GM23338 (cell line): ENCODE results near the gene ARHGEF3. TPM values are rescaled to one million over a fixed set of nuclear protein-coding genes. Genes with fewer than 3 reads are reported as not detected.

ENCODE experiments used
- ATAC-seq: fragments of 200-7000 bp; cut with Tn5 transposase; 3 replicates; pipeline ENCODE4 v1.9.1; 2020
- DNase-seq: peaks from one replicate; pipeline ENCODE4 v3.0.0-alpha.2; 2015; ENCODE audit warnings: low spot score
- H2AFZ ChIP-seq: fragments of 200-600 bp; sonication (generic); 2 replicates; pipeline ENCODE4 v1.8.0; 2016; ENCODE audit warnings: antibody characterized with exemption, mild to moderate bottlenecking, moderate library complexity
- H3F3A ChIP-seq: fragments of 200-600 bp; sonication (generic); replicated peaks from 2 replicates; pipeline ENCODE4 v1.8.0; 2017; ENCODE audit warnings: antibody characterized with exemption, mixed run types, low read depth
- H3K27ac ChIP-seq: fragments of 200-600 bp; sonication (generic); 2 replicates; pipeline ENCODE4 v1.6.1; 2016; ENCODE audit warnings: low read depth
- H3K27me3 ChIP-seq: fragments of 200-600 bp; sonication (generic); 2 replicates; pipeline ENCODE4 v1.8.0; 2016; ENCODE audit warnings: mild to moderate bottlenecking, mixed run types, moderate library complexity; ENCODE audit not compliant: insufficient read depth
- H3K36me3 ChIP-seq: fragments of 200-600 bp; sonication (generic); 2 replicates; pipeline ENCODE4 v1.8.0; 2016; ENCODE audit warnings: mild to moderate bottlenecking; ENCODE audit not compliant: insufficient read depth
- H3K4me1 ChIP-seq: fragments of 200-600 bp; sonication (generic); 2 replicates; pipeline ENCODE4 v1.8.0; 2016; ENCODE audit warnings: mild to moderate bottlenecking, moderate library complexity; ENCODE audit not compliant: insufficient read depth
- H3K4me2 ChIP-seq: fragments of 200-600 bp; sonication (generic); 2 replicates; pipeline ENCODE4 v1.7.1; 2017; ENCODE audit warnings: mixed run types
- H3K4me3 ChIP-seq: fragments of 200-600 bp; sonication (generic); 2 replicates; pipeline ENCODE4 v1.6.1; 2016; ENCODE audit warnings: mixed run types
- H3K79me2 ChIP-seq: fragments of 200-600 bp; sonication (generic); replicated peaks from 2 replicates; pipeline ENCODE4 v1.8.0; 2017; ENCODE audit warnings: mild to moderate bottlenecking; ENCODE audit not compliant: insufficient read depth
- H3K9me2 ChIP-seq: fragments of 200-600 bp; sonication (generic); 2 replicates; pipeline ENCODE4 v1.8.0; 2017; ENCODE audit not compliant: insufficient read depth
- H4K20me1 ChIP-seq: fragments of 200-600 bp; sonication (generic); replicated peaks from 2 replicates; pipeline ENCODE4 v1.8.0; 2017; ENCODE audit warnings: mild to moderate bottlenecking; ENCODE audit not compliant: insufficient read depth
- H3K27ac Mint-ChIP-seq: 2 replicates; pipeline ENCODE4 v1.8.0; 2020; ENCODE audit warnings: inconsistent platforms, mild to moderate bottlenecking, moderate library complexity, mixed read lengths
- H3K27me3 Mint-ChIP-seq: 3 replicates; pipeline ENCODE4 v1.8.0; 2022; ENCODE audit warnings: low read depth, mild to moderate bottlenecking, moderate library complexity, mixed read lengths, inconsistent platforms; ENCODE audit not compliant: insufficient read depth, poor library complexity
- H3K36me3 Mint-ChIP-seq: 3 replicates; pipeline ENCODE4 v1.8.0; 2021; ENCODE audit warnings: low read depth, mild to moderate bottlenecking, inconsistent platforms, moderate library complexity, mixed read lengths
- H3K4me1 Mint-ChIP-seq: 3 replicates; pipeline ENCODE4 v1.8.0; 2020; ENCODE audit warnings: mild to moderate bottlenecking, inconsistent platforms, mixed read lengths
- H3K4me3 Mint-ChIP-seq: 3 replicates; pipeline ENCODE4 v1.8.0; 2021; ENCODE audit warnings: moderate library complexity, mild to moderate bottlenecking, inconsistent platforms, mixed read lengths
- H3K9me3 Mint-ChIP-seq: 3 replicates; pipeline ENCODE4 v1.8.0; 2020; ENCODE audit warnings: moderate library complexity, mild to moderate bottlenecking, inconsistent platforms, mixed read lengths
- CTCF ChIP-seq, 2 experiments: fragments of 200-600 bp in 1 of 2; sonication (generic) in 1 of 2; conservative IDR thresholded peaks; 2 replicates each; pipeline versions ENCODE4 v1.5.1 to v1.6.1; 2016 to 2017; ENCODE audit warnings: antibody characterized with exemption in 2 of 2, low read depth in 2 of 2, mild to moderate bottlenecking in 2 of 2, moderate library complexity in 1 of 2
- ETS1 ChIP-seq: IDR thresholded peaks from 2 replicates; pipeline ENCODE4 v1.6.1; 2016; ENCODE audit warnings: antibody characterized with exemption
- EZH2 ChIP-seq: fragments of 200-600 bp; sonication (generic); IDR thresholded peaks from one replicate; pipeline ENCODE4 v1.8.0; 2017; ENCODE audit warnings: antibody characterized with exemption, mild to moderate bottlenecking, low read depth; ENCODE audit not compliant: unreplicated experiment
- EZH2phosphoT487 ChIP-seq: fragments of 200-600 bp; sonication (generic); IDR thresholded peaks from one replicate; pipeline ENCODE4 v1.8.1; 2018; ENCODE audit warnings: antibody characterized with exemption; ENCODE audit not compliant: unreplicated experiment
- NANOG ChIP-seq: IDR thresholded peaks from 2 replicates; pipeline ENCODE4 v1.6.1; 2016; ENCODE audit warnings: antibody characterized with exemption, borderline replicate concordance
- POLR2AphosphoS5 ChIP-seq: IDR thresholded peaks from 2 replicates; pipeline ENCODE4 v1.6.1; 2016; ENCODE audit warnings: antibody characterized with exemption, low read depth
- ZNF114 ChIP-seq: fragments of 250-450 bp; sonication (Bioruptor Pico); IDR thresholded peaks from 2 replicates; pipeline ENCODE4 v1.5.0; 2020; ENCODE audit warnings: mild to moderate bottlenecking, moderate library complexity
- ZNF462 ChIP-seq: fragments of 250-450 bp; sonication (Bioruptor Pico); IDR thresholded peaks from 2 replicates; pipeline ENCODE4 v1.5.0; 2020; ENCODE audit warnings: mild to moderate bottlenecking, moderate library complexity
- polyA plus RNA-seq: library from polyadenylated mRNA; unstranded; fragments of >200 nt; fragmentation: Nextera tagmentation; extraction: Ambion mirVana; gene quantifications from 2 replicates; pipeline ENCODE4 v1.2.1, GENCODE V29; 2016
- total RNA-seq: library from RNA; depleted of rRNA; stranded (reverse); fragments of >200 nt; shearing (Covaris generic); gene quantifications from 2 replicates; pipeline ENCODE4 v1.2.3, GENCODE V29; 2014

Gene ARHGEF3
- total and polyA plus RNA-seq, 2 experiments from 2014 or later: 5.0 to 5.1 TPM

GRCh38 chr3:56787258-56787775 is 14.4 kb downstream of the ARHGEF3 start:
- ATAC-seq (no peak), DNase-seq (no peak)
- H3K27me3 Mint-ChIP-seq: peaks cover 3% of the 10 kb centered on the region
- no peak overlapping the region for H3K4me3 Mint-ChIP-seq
- Histone ChIP-seq H3K27ac (no peak overlapping the region), H3K27me3 (no peaks in the 10 kb centered on the region), H3K4me3 (no peak overlapping the region), H2AFZ (no peak overlapping the region), H3K79me2 (no peaks in the 10 kb centered on the region), H4K20me1 (no peaks in the 10 kb centered on the region; the same call in 1 of the 2 replicates), H3F3A (no peaks in the 10 kb centered on the region), H3K4me1 (peaks cover 3% of the 10 kb centered on the region; the same call in 1 of the 2 replicates), H3K36me3 (no peaks in the 10 kb centered on the region), H3K4me2 (no peak overlapping the region), H3K9me2 (no peaks in the 10 kb centered on the region)
- H3K4me1 Mint-ChIP-seq: peaks cover 14% of the 10 kb centered on the region
- H3K9me3 Mint-ChIP-seq: no peaks in the 10 kb centered on the region
- H3K27ac Mint-ChIP-seq: no peak overlapping the region
- H3K36me3 Mint-ChIP-seq: no peaks in the 10 kb centered on the region
- TF ChIP-seq EZH2: no peak
- no peak for TF ChIP-seq EZH2phosphoT487
- TF ChIP-seq POLR2AphosphoS5: no peak
- no peak for TF ChIP-seq ZNF114 (CRISPR knock-in tag)
- no peak for TF ChIP-seq NANOG
- no peak for TF ChIP-seq CTCF (conservative IDR thresholded peaks at IDR 0.05; ENCODE audit: low read depth in 2 of 2)
- TF ChIP-seq ETS1: no peak
- no peak for TF ChIP-seq ZNF462 (CRISPR knock-in tag)
